Germinal center (tissue), 1 donor: ENCODE data around the gene PLS1.

Source experiments
- DNase-seq: peaks from one replicate; pipeline ENCODE4 v3.0.0; 2012; ENCODE audit warnings: mixed read lengths, low spot score

Gene PLS1

DNA sequence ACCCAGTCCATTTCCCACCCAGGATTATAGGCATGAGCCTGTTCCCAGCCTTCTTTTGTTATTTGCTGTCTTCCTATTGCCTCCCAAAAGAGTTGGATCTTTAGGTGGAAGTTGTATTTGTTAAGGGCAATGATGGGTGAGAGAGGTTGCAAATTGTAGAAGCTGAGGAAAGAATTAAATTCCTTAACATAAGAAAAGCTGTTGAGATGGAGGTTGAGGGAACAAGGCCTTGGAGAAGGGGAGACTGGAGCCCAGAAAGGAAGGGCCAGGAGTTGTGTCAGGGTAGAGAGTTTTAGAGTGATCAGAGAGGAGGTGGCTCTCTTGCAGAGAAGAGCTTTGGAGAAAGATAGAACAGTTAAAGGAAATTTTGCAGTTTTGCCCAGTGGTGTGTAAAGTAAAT is 46.8 kb downstream of the PLS1 start:
- DNase-seq = no peak

DNA sequence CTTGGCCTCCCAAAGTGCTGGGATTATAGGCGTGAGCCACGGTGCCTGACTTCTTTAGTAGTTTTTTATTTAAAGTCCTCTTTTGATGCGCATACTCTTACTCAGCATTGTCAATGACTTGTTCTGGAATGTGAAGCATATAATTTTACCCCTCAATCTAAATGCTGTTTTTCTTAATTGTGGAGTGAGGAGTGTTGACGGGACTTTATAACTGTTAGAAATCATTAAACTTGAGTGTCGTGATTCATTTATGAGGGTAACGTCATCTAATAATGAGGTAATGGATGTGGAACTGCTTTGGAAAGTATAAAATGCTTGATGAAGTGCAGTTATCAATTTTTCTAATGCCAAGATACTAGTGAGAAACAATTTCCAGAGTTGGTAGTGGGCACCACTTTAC is 48.3 kb downstream of the PLS1 start:
- DNase-seq = no peak

DNA sequence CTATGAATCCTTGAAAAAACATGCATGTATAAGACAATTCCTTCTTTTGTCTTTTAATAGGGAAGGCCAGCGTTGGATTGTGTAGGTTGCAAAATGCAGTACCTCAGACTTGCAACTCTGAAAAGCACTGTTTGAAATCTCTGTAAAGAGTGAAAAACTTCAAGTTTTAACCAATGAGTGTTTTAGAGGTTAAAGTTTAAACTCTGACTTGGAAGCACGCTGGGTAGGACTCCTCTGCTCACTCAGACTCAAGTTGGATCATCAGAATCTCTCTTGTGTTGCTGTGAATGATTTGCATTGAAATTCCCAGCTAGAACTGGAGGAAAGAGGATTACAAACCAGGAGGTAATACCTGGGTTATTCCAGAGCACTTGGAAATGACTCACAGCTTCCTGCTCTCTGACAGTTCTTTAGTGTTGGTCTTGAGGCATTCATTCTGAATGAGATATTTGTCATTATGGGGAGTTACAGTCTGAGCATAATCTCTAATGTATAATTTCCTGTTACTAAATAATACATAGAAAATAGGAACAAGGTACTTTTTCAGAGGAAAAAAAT is 49.1 kb downstream of the PLS1 start:
- no peak for DNase-seq

DNA sequence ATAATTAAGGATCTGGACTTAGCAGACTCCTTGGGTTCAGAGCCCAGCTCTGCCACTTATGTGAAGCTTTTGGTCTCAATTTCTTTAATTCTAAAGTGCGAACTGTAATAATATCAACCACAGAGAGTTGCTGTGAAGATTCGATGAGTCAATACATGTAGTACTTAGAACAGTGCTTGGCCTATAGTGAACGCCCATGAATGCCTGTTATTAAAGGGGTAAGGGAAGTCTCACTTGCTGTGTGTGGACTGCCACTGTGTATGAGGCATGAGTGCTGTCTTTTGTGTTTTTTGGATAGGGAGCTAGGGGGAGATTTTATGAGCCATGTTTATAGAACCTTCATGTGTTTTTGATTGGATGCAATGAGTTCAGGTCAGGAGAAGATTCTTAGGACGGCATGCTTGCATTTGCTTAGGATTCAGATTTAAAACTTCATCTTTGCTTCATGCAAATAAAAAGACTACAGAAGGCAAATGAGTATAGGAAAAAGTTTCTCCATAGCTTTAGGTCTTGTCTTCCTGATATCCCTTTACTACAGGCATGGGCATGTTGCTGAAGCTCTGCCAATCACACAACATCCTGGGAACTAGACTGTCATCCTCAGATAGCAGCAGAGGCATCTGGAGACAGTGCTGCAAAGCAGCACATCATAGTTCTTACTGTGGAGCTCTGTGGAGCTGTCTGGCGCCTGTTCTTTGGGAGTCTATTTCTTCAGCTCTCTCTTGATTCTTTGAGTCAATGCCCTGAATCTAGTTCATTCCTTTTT is 50.0 kb downstream of the PLS1 start:
- DNase-seq = no peak

DNA sequence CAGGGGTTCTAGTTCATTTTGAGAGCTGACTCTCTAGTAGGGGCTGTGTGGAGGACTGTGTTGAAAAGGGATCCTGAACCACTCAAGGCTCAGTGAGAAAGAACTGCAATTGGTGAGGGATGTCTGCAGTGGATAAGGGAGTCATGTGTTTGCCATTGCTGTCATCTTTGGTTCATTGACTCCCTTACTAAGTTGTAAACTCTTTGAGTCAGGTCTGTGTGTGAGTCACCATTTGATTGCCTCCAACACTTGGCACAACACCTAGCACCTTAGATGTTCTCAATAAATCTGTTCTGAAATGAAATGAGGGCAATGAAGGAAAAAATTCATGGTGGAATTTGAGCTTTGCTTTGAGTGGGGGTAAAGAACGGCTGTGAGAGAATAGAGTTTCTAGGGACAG is 51.7 kb downstream of the PLS1 start:
- no peak for DNase-seq

- no peak for DNase-seq
These were observed 52.8 kb downstream of the PLS1 start for GRCh38 chr3:142648950-142649349.

GRCh38 chr3:142650001-142650693 is 54.0 kb downstream of the PLS1 start:
- no peak for DNase-seq

DNA sequence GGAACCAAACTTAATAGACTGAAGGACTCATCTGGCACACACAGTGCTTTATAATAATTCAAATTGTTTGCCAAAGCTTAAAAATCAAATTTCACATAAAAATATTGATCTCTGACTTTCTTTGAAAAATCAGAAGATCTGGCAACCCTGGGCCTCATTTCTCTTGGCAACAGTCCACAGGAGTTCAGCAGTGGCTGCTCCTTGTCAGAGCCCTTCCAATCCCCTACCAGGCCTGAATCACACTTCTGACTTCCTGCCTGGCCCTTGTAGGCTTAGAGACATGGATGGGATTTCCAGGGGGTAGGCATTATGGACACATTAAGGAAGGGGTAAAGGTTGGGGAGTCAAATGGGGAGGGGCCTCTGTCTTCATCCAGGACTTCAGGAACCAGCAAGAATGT is 55.5 kb downstream of the PLS1 start:
- DNase-seq = no peak

GRCh38 chr3:142652826-142653292 is 56.7 kb downstream of the PLS1 start:
- DNase-seq = no peak

GRCh38 chr3:142656575-142656974 is 60.4 kb downstream of the PLS1 start:
- no peak for DNase-seq

DNA sequence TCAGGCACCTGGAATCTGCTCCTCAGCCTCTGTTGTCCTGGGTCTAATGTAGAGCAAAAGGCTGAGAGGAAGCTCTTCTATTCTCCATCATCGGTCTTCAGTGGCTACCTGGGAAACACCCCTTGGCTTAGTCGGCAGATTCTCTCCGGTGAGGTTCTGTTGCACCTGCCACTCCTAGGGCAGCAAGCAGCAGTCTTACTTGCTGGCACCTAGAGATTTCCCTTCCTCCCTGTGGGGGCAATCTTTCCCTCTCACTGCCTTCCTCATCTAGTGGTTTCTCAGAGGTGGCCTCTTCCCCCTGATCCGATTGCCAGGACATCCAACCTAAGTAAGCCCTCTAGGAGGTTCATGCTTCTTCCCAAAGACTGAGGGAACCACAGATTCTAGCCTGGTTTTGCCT is 60.8 kb downstream of the PLS1 start:
- no peak for DNase-seq

GRCh38 chr3:142660383-142660782 is 64.2 kb downstream of the PLS1 start:
- no peak for DNase-seq

- DNase-seq = no peak
These were observed 64.7 kb downstream of the PLS1 start for GRCh38 chr3:142660893-142661292.

DNA sequence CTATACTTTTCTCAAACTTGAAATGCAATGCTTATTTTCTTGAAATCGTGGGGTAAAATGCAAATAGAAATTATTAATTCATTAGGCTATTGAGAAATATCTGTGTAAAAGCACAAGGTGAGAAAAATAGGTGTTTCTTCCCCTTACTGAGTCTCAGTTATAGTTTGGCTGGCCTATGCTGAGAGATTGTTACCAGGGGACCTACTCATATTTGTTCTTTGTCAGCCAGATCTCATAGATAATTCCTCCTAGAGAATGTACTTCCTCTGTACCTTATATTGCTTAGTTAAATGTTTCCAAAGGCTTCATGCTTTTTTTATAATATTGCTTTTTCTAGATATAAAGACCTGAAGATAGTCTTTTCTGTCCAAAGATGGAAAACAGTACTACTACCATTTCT is 67.7 kb downstream of the PLS1 start:
- no peak for DNase-seq

DNA sequence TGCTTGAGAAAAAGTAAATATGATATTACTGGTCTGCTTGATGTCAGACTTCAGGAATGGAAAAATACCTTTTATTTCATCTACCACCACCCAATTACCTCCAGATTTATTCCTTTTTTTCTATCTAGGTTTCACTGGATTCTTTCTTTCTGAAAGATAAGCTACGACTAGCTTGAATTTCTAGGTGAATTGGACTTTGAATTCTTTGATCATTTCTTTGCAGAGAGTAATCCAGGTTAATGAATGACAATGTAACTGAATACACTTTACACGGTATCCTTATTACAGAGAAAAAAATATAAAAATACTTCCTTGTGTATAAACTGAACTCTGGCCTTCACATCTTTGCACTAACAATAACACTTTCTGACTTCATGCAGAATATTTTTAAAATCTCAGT is 68.1 kb downstream of the PLS1 start:
- DNase-seq = no peak

DNA sequence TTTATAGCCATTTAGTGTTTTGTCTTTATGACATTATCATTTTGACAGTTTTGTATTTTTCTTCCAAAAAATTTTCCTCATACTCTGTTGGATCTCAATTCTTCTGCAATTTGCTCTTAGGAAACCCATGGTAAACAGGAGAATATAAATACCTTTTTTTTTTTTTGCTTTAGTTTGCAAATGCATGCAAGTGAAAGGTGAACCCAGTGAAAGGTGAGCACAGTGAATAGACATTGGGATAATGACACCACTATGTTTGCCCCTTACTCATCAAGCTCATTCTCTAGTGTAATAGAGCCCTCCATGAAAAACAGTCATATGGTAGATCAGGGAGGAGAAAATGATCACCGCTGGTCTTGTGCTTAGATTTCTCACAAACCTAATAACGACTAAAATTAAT is 68.6 kb downstream of the PLS1 start:
- no peak for DNase-seq

- DNase-seq = no peak
These were observed 73.9 kb downstream of the PLS1 start for GRCh38 chr3:142670120-142670519.

GRCh38 chr3:142676151-142676550 is 80.0 kb downstream of the PLS1 start:
- DNase-seq = no peak

DNA sequence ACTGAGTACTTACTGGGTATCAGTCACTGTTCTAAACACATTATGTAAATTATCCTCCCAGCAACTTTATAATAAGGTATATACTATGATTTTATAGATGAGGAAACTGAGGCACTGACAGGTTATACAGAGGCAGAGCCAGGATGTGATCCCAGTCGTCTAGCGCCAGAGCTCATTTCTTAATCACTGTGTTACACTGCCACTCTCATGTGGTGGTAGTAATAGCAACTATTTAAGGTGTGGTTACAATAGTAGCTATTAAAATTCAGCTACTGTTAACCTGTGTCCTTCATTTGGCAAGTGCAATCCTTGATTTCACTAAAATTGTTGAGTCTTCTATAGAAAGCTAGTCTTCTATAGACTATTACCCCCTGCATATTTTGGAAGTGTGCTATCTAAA is 84.5 kb downstream of the PLS1 start:
- no peak for DNase-seq

- no peak for DNase-seq
These were observed 94.4 kb downstream of the PLS1 start for GRCh38 chr3:142690613-142691012.

- no peak for DNase-seq
These were observed 95.3 kb downstream of the PLS1 start for GRCh38 chr3:142691527-142691926.

- DNase-seq = no peak
These were observed 97.1 kb downstream of the PLS1 start for GRCh38 chr3:142693136-142693853.

GRCh38 chr3:142694225-142694624 is 98.0 kb downstream of the PLS1 start:
- DNase-seq = no peak
